K562 (cell line): ENCODE data around the gene AKNA. TPM values are rescaled to one million over a fixed set of nuclear protein-coding genes. Genes with fewer than 3 reads are reported as not detected.

ENCODE experiments used
- ATAC-seq: fragments of 200-7000 bp; cut with Tn5 transposase; 3 replicates; pipeline ENCODE4 v1.9.1; 2020; ENCODE audit warnings: moderate library complexity
- BruUV-seq: library from RNA; stranded (reverse); fragments of 400-500 nt; replicated peaks from 2 replicates; lab custom pipeline; 2021; lab: Mats Ljungman, UMichigan
- CTCF ChIA-PET: fragments of 300-600 bp; formaldehyde crosslinking; extraction: SDS; loops from one replicate; lab custom pipeline; 2021; ENCODE audit warnings: low intra/inter-chr PET ratio; lab: Yijun Ruan, JAX
- POLR2A ChIA-PET: fragments of 300-600, 350-650 bp; sonication (Branson Sonifier 250); formaldehyde crosslinking; extraction: SDS; loops from one replicate; lab custom pipeline; 2021; ENCODE audit warnings: antibody characterized with exemption, inconsistent platforms; lab: Yijun Ruan, JAX
- DNase-seq, 4 experiments: peaks; one replicate each; pipeline versions ENCODE4 v3.0.0 to v3.0.0-alpha.2; 2011 to 2018; ENCODE audit warnings: low spot score in 3 of 4, mixed read lengths in 3 of 4; ENCODE audit errors: extremely low read depth in 1 of 4
- FAIRE-seq: peaks from 2 replicates; lab custom pipeline; 2011; peaks lifted over from hg19 to GRCh38; lab: Jason Lieb, UNC
- H2AFZ ChIP-seq: 2 replicates; pipeline ENCODE4 v1.6.0; 2011; ENCODE audit warnings: low read depth, low read length, control low read depth, inconsistent platforms
- H3K27ac ChIP-seq: fragments of 200-600 bp; 3 replicates; pipeline ENCODE4 v1.8.0; 2011; ENCODE audit warnings: low read depth, mild to moderate bottlenecking, control low read depth, inconsistent platforms, low read length, moderate library complexity, mixed read lengths; ENCODE audit errors: extremely low read depth
- H3K27me3 ChIP-seq, 2 experiments: fragments of 300-600 bp in 1 of 2; 2 replicates in 1 of 2; 3 replicates in 1 of 2; pipeline versions ENCODE4 v1.6.0 to v1.8.0; 2011; ENCODE audit warnings: inconsistent platforms in 2 of 2, low read length in 2 of 2, mild to moderate bottlenecking in 1 of 2, mixed read lengths in 1 of 2, moderate library complexity in 1 of 2; ENCODE audit not compliant: control insufficient read depth in 2 of 2, insufficient read depth in 2 of 2
- H3K36me3 ChIP-seq: fragments of 300-600 bp; 3 replicates; pipeline ENCODE4 v1.8.0; 2011; ENCODE audit warnings: mild to moderate bottlenecking, low read length, inconsistent platforms; ENCODE audit not compliant: control insufficient read depth, insufficient read depth
- H3K4me1 ChIP-seq, 2 experiments: fragments of 200-600 bp in 1 of 2; replicated peaks in 1 of 2; 2 replicates in 1 of 2; 3 replicates in 1 of 2; pipeline versions ENCODE4 v1.5.1 to v1.8.0; 2011; ENCODE audit warnings: inconsistent platforms in 2 of 2, low read length in 2 of 2, mild to moderate bottlenecking in 1 of 2, mixed read lengths in 1 of 2, moderate library complexity in 1 of 2; ENCODE audit not compliant: control insufficient read depth in 2 of 2, insufficient read depth in 2 of 2
- H3K4me2 ChIP-seq: 2 replicates; pipeline ENCODE4 v1.6.1; 2011; ENCODE audit warnings: low read length, control low read depth, inconsistent platforms, mixed read lengths; ENCODE audit not compliant: insufficient read depth
- H3K4me3 ChIP-seq: fragments of 200-600 bp; sonication (generic), shearing (Covaris generic); 2 replicates; pipeline ENCODE4 v1.5.1; 2016; ENCODE audit warnings: control low read depth, inconsistent platforms
- H3K79me2 ChIP-seq: fragments of 200-600 bp; 3 replicates; pipeline ENCODE4 v1.8.0; 2011; ENCODE audit warnings: low read length, inconsistent platforms; ENCODE audit not compliant: control insufficient read depth, insufficient read depth
- H3K9ac ChIP-seq, 2 experiments: 2 replicates each; pipeline versions ENCODE4 v1.6.0 to v1.6.1; 2011; ENCODE audit warnings: low read depth in 2 of 2, low read length in 2 of 2, control low read depth in 1 of 2, inconsistent platforms in 1 of 2, mild to moderate bottlenecking in 1 of 2, mixed read lengths in 1 of 2; ENCODE audit not compliant: insufficient read depth in 1 of 2
- H3K9me1 ChIP-seq: one replicate; pipeline ENCODE4 v1.6.0; 2011; ENCODE audit warnings: inconsistent platforms, mild to moderate bottlenecking, low read length, moderate library complexity; ENCODE audit not compliant: control insufficient read depth, insufficient read depth
- H3K9me3 ChIP-seq: replicated peaks from 2 replicates; pipeline ENCODE4 v1.5.1; 2011; ENCODE audit warnings: low read depth, low read length, inconsistent platforms; ENCODE audit not compliant: control insufficient read depth, insufficient read depth
- H4K20me1 ChIP-seq: replicated peaks from 2 replicates; pipeline ENCODE4 v1.6.1; 2011; ENCODE audit warnings: low read length, inconsistent platforms, mixed read lengths; ENCODE audit not compliant: control insufficient read depth, insufficient read depth
- COPS2 ChIP-seq: fragments of 450-650 bp; conservative IDR thresholded peaks from 2 replicates; pipeline ENCODE4 v1.6.1; 2016; ENCODE audit warnings: mild to moderate bottlenecking, moderate library complexity
- EP400 ChIP-seq: fragments of 450-650 bp; IDR thresholded peaks from 2 replicates; pipeline ENCODE4 v1.6.1; 2017; ENCODE audit warnings: antibody characterized with exemption, mild to moderate bottlenecking, moderate library complexity
- ETS2 ChIP-seq: IDR thresholded peaks from 2 replicates; pipeline ENCODE4 v1.6.1; 2016; ENCODE audit warnings: borderline replicate concordance, missing genetic modification characterization, mild to moderate bottlenecking, moderate library complexity, missing compliant biosample characterization; ENCODE audit not compliant: poor library complexity, severe bottlenecking
- FOSL1 ChIP-seq: fragments of 200-800 bp; sonication (Bioruptor generic); conservative IDR thresholded peaks from 2 replicates; pipeline ENCODE4 v1.6.1; 2016; ENCODE audit warnings: missing genetic modification characterization, missing compliant biosample characterization
- FOXP4 ChIP-seq: sonication (generic); formaldehyde crosslinking; IDR thresholded peaks from 2 replicates; pipeline ENCODE4 v1.8.0; 2022; ENCODE audit warnings: mild to moderate bottlenecking, missing genetic modification reagents, borderline replicate concordance
- GATAD2B ChIP-seq: fragments of 450-650 bp; IDR thresholded peaks from 2 replicates; pipeline ENCODE4 v1.6.1; 2017; ENCODE audit warnings: mild to moderate bottlenecking, borderline replicate concordance
- MCM5 ChIP-seq: fragments of 450-650 bp; IDR thresholded peaks from 2 replicates; pipeline ENCODE4 v1.6.1; 2016; ENCODE audit warnings: low read depth
- NR3C1 ChIP-seq: sonication (generic); formaldehyde crosslinking; IDR thresholded peaks from 2 replicates; pipeline ENCODE4 v1.8.1; 2022; ENCODE audit warnings: missing genetic modification reagents
- POLR2G ChIP-seq: fragments of 200-400 bp; formaldehyde crosslinking; IDR thresholded peaks from 2 replicates; pipeline ENCODE4 v1.6.1; 2017; ENCODE audit warnings: low read depth, mild to moderate bottlenecking, antibody characterized with exemption, low read length, moderate library complexity
- SRSF9 ChIP-seq: fragments of 200-400 bp; formaldehyde crosslinking; IDR thresholded peaks from 2 replicates; pipeline ENCODE4 v1.6.1; 2017; ENCODE audit warnings: low read depth, low read length, borderline replicate concordance
- WGBS: fragments of 100-300 bp; shearing (Covaris generic); methylation state at CpG from one replicate; pipeline ENCODE4 v1.1.6; 2016; ENCODE audit warnings: low coverage, mixed read lengths; ENCODE audit not compliant: insufficient coverage; ENCODE audit errors: missing lambda C conversion rate; 5-methylcytosine and 5-hydroxymethylcytosine counted together
- in situ Hi-C: fragments of 300-500 bp; cut with MboI; formaldehyde crosslinking; loops from 4 replicates; pipeline ENCODE4 v1.15.0; 2018; ENCODE audit warnings: inconsistent platforms, mixed read lengths
- intact Hi-C: fragments of 100-400 bp; cut with micrococcal nuclease; formaldehyde crosslinking; loops from 2 replicates; pipeline ENCODE4 v1.14.2; 2022
- polyA plus RNA-seq, 8 experiments: library from polyadenylated mRNA; depleted of rRNA in 4 of 8; stranded (reverse) in 5 of 8; unstranded in 3 of 8; fragments of >200 nt; fragmentation: Nextera tagmentation in 2 of 8; fragmentation: Illumina TruSeq in 1 of 8; extraction: Ambion mirVana in 2 of 8; extraction: Trizol in 1 of 8; gene quantifications; 2 replicates each; pipeline versions ENCODE4 v1.2.1 to v1.2.3, GENCODE V29; 2011 to 2014; ENCODE audit warnings: inconsistent platforms in 1 of 8, missing spikeins in 1 of 8
- total RNA-seq, 7 experiments: library from RNA; depleted of rRNA in 6 of 7; stranded (reverse); fragments of >200 nt in 6 of 7; fragmentation: Illumina TruSeq in 2 of 7; extraction: Trizol in 2 of 7; gene quantifications; 2 replicates each; pipeline versions ENCODE4 v1.2.1 to v1.2.3, GENCODE V29; 2011 to 2021; ENCODE audit warnings: low replicate concordance in 1 of 7

The AKNA gene
- total and polyA plus RNA-seq, 9 of the 15 experiments (the other 6 are each of a cell fraction or from before 2014, with no cell fraction given), result 0.29 to 20.5 (median 3.9) TPM

- in situ Hi-C loops (no loop called here), intact Hi-C loops (no loop called here)
These were observed 44.2 kb downstream of the AKNA start for GRCh38 chr9:114343471-114344187.

More at GRCh38 chr9:114343471-114344187, 44.2 kb downstream of the AKNA start:
- Histone ChIP-seq H4K20me1 (0 out of 2 replicates have a peak, but pooled peaks cover 7% of the 10 kb centered on the region), H3K9me1 (no peaks in the 10 kb centered on the region), H3K9me3 (no peaks in the 10 kb centered on the region), H3K4me1 (peaks cover under 1 to 7% of the 10 kb centered on the region in 2 experiments; a peak in 4 of 5 replicates), H3K9ac (no peak overlapping the region), H3K4me3 (no peak overlapping the region), H3K4me2 (no peak overlapping the region), H2AFZ (no peak overlapping the region), H3K27me3 (no peaks in the 10 kb centered on the region), H3K27ac (no peak overlapping the region), H3K36me3 (peaks cover 17% of the 10 kb centered on the region; the same call in 2 of the 3 replicates), H3K79me2 (no peaks in the 10 kb centered on the region)
- DNase-seq (no peak), ATAC-seq (no peak), FAIRE-seq (no peak)
- ChIA-PET POLR2A (interaction anchor here (1.3 kb wide), 1 partner anchor 11 kb away, joined by 3 read pairs; no protein-coding TSS in a partner anchor), CTCF (no interaction called here)
- no TSS peak for BruUV-seq
- WGBS, result 74% methylated on average over 9 of the region's 9 CpGs
- TF ChIP-seq MCM5, result no peak
- TF ChIP-seq FOSL1 (tag), result no peak
- TF ChIP-seq ETS2 (tag), result no peak
- no peak for TF ChIP-seq COPS2
- TF ChIP-seq SRSF9, result no peak
- no peak for TF ChIP-seq POLR2G
- no peak for TF ChIP-seq NR3C1 (CRISPR knock-in tag)
- no peak for TF ChIP-seq FOXP4
- no peak for TF ChIP-seq EP400
- TF ChIP-seq GATAD2B, result no peak
- TF ChIP-seq, all 486 proteins: peak for 0
